ENCODE data around the gene CHSY1. TPM values are rescaled to one million over a fixed set of nuclear protein-coding genes. Genes with fewer than 3 reads are reported as not detected.
A peak's percentile ranks its signal among the peaks of the same experiment; 100 is the strongest.

Gene CHSY1
- total RNA-seq, 2 experiments from 2014 or later = 5.0 to 14.3 TPM

- no peak overlapping the region for H3K4me3 ChIP-seq (ENCODE audit: low read depth, low read length, poor library complexity, severe bottlenecking)
- no peaks in the 10 kb centered on the region for H3K79me2 ChIP-seq (ENCODE audit: insufficient read depth, low read depth, low read length)
- DNase-seq (ENCODE audit: low spot score) = no peak
- POLR2A ChIA-PET = interaction anchor here (1.0 kb wide), 1 partner anchor 20 kb away, joined by 3 read pairs; no protein-coding TSS in a partner anchor
- BruUV-seq (replicated peaks) = TSS peak; percentile 51
- no peaks in the 10 kb centered on the region for H3K4me1 ChIP-seq (ENCODE audit: insufficient read depth, low read length, poor library complexity, severe bottlenecking)
- CTCF ChIA-PET (ENCODE audit: unreplicated experiment) = interaction anchor here (0.9 kb wide), 1 partner anchor 18 kb away, joined by 3 read pairs; no protein-coding TSS in a partner anchor
- intact Hi-C loops (cut with micrococcal nuclease; ENCODE audit: unreplicated experiment) = no loop called here
- H3K4me2 ChIP-seq (ENCODE audit: low read length) = no peak overlapping the region
- H3K9me3 ChIP-seq (ENCODE audit: low read length) = no peaks in the 10 kb centered on the region
- TF ChIP-seq CTCF (conservative IDR thresholded peaks at IDR 0.05; ENCODE audit: low read length) (no peak), EZH2phosphoT487 (IDR thresholded peaks at IDR 0.05; ENCODE audit: borderline replicate concordance, low read depth, low read length) (no peak)
- no peaks in the 10 kb centered on the region for H3K9me2 ChIP-seq (ENCODE audit: insufficient read depth, low read length)
- H3K27ac ChIP-seq (ENCODE audit: low read depth, low read length, poor library complexity, severe bottlenecking) = no peak overlapping the region
- H3K36me3 ChIP-seq (ENCODE audit: insufficient read depth, low read length) = no peaks in the 10 kb centered on the region
- H4K20me1 ChIP-seq (ENCODE audit: insufficient read depth, low read length) = no peaks in the 10 kb centered on the region
- no peak overlapping the region for H2AFZ ChIP-seq (ENCODE audit: low read length)
Observed at GRCh38 chr15:101176625-101177024, 75.2 kb downstream of the CHSY1 start.

GRCh38 chr15:101175401-101175800 is 76.4 kb downstream of the CHSY1 start:
- intact Hi-C loops (cut with micrococcal nuclease; ENCODE audit: unreplicated experiment) = no loop called here

More at GRCh38 chr15:101175401-101175800, 76.4 kb downstream of the CHSY1 start:
- no peak overlapping the region for H3K4me3 ChIP-seq (ENCODE audit: low read depth, low read length, poor library complexity, severe bottlenecking)
- no peaks in the 10 kb centered on the region for H3K36me3 ChIP-seq (ENCODE audit: insufficient read depth, low read length)
- no peak overlapping the region for H2AFZ ChIP-seq (ENCODE audit: low read length)
- no peak overlapping the region for H3K4me2 ChIP-seq (ENCODE audit: low read length)
- H3K9me2 ChIP-seq (ENCODE audit: insufficient read depth, low read length) = no peaks in the 10 kb centered on the region
- DNase-seq (ENCODE audit: low spot score) = no peak
- H3K4me1 ChIP-seq (ENCODE audit: insufficient read depth, low read length, poor library complexity, severe bottlenecking) = no peaks in the 10 kb centered on the region
- no TSS peak for BruUV-seq (replicated peaks)
- H3K27ac ChIP-seq (ENCODE audit: low read depth, low read length, poor library complexity, severe bottlenecking) = no peak overlapping the region
- no peak for TF ChIP-seq CTCF (conservative IDR thresholded peaks at IDR 0.05; ENCODE audit: low read length)
- no peak for TF ChIP-seq EZH2phosphoT487 (IDR thresholded peaks at IDR 0.05; ENCODE audit: borderline replicate concordance, low read depth, low read length)
- no peaks in the 10 kb centered on the region for H4K20me1 ChIP-seq (ENCODE audit: insufficient read depth, low read length)
- H3K79me2 ChIP-seq (ENCODE audit: insufficient read depth, low read depth, low read length) = no peaks in the 10 kb centered on the region
- ChIA-PET POLR2A (no interaction called here), CTCF (ENCODE audit: unreplicated experiment) (no interaction called here)
- H3K9me3 ChIP-seq (ENCODE audit: low read length) = no peaks in the 10 kb centered on the region
